Fibroblast of lung (primary cell): ENCODE results near the gene TH.

ENCODE experiments used
- CTCF ChIP-seq, 2 donors: IDR thresholded peaks in 1 of 2; conservative IDR thresholded peaks in 1 of 2; 1 replicate in 1 of 2; 2 replicates in 1 of 2; pipeline ENCODE4 v1.5.1; 2011 to 2012; ENCODE audit warnings: low read length in 2 of 2, control low read depth in 1 of 2, inconsistent platforms in 1 of 2, low read depth in 1 of 2, mild to moderate bottlenecking in 1 of 2
- EZH2 ChIP-seq: IDR thresholded peaks from 2 replicates; pipeline ENCODE4 v1.5.1; 2012; ENCODE audit warnings: low read length, control low read depth, mild to moderate bottlenecking; ENCODE audit errors: missing control alignments

- no peak for TF ChIP-seq EZH2
- no peak for TF ChIP-seq CTCF (conservative IDR thresholded peaks at IDR 0.05 in 1 of 2, IDR thresholded peaks at IDR 0.05 in 1 of 2; ENCODE audit: low read depth in 1 of 2, low read length in 2 of 2)
These were observed 28.2 kb downstream of the TH start for GRCh38 chr11:2143477-2143798.
